Measurements from ENCODE around the gene CGAS. TPM values are rescaled to one million over a fixed set of nuclear protein-coding genes. Genes with fewer than 3 reads are reported as not detected.
A peak's percentile ranks its signal among the peaks of the same experiment; 100 is the strongest.

Gene CGAS
- total and polyA plus RNA-seq, 9 of the 15 experiments (the other 6 are each of a cell fraction or from before 2014, with no cell fraction given) = 0.01 to 0.32 (median 0.06) TPM; not detected in 2

DNA sequence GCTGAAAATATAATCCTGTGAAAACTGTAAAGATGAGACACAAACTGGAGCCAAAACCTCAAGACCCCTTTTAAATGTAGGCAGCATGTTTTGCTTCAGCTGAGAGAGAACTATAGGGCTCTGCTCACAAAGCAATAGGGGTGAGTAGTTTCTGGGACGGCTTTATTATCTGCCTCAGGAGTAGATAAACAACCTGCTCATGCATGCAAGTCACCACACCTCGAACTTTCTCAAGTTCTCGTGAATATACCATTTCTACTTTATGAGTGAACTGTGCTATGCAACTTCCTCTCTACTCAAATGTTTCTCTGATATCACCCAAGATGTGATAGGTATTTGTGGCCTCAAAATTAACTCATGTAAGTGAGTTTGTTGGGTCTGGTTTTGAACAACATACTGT, 74.9 kb downstream of the CGAS start:
- intact Hi-C loops (cut with micrococcal nuclease) = no loop called here
- Histone ChIP-seq H3K4me2 (ENCODE audit: insufficient read depth, low read length) (no peak overlapping the region), H4K20me1 (replicated peaks; ENCODE audit: control insufficient read depth, insufficient read depth, low read length) (no peaks in the 10 kb centered on the region), H3K9me1 (ENCODE audit: control insufficient read depth, insufficient read depth, low read length) (no peaks in the 10 kb centered on the region), H3K27ac (ENCODE audit: extremely low read depth, low read depth, low read length) (no peak overlapping the region), H3K4me3 (no peak overlapping the region), H3K9ac (ENCODE audit: insufficient read depth in 1 of 2, low read depth in 2 of 2, low read length in 2 of 2) (no peak overlapping the region), H3K79me2 (ENCODE audit: control insufficient read depth, insufficient read depth, low read length) (no peaks in the 10 kb centered on the region), H3K4me1 (replicated peaks in 1 of 2; ENCODE audit: control insufficient read depth in 2 of 2, insufficient read depth in 2 of 2, low read length in 2 of 2) (peaks cover 0 to 5% of the 10 kb centered on the region in 2 experiments; a peak in 1 of 5 replicates), H2AFZ (ENCODE audit: low read depth, low read length) (peak overlapping the region; percentile 62), H3K36me3 (ENCODE audit: control insufficient read depth, insufficient read depth, low read length) (no peaks in the 10 kb centered on the region), H3K9me3 (replicated peaks; ENCODE audit: control insufficient read depth, insufficient read depth, low read depth, low read length) (no peaks in the 10 kb centered on the region), H3K27me3 (ENCODE audit: control insufficient read depth in 2 of 2, insufficient read depth in 2 of 2, low read length in 2 of 2) (no peaks in the 10 kb centered on the region)
- TF ChIP-seq MEF2A (IDR thresholded peaks at IDR 0.05; ENCODE audit: control insufficient read depth, low read depth, low read length) (no peak), RBM14 (IDR thresholded peaks at IDR 0.05; ENCODE audit: borderline replicate concordance, insufficient read depth, low read depth, low read length) (no peak), SMARCA5 (IDR thresholded peaks at IDR 0.05) (no peak), DPF2 (IDR thresholded peaks at IDR 0.05) (no peak), HDAC2 (IDR thresholded peaks at IDR 0.05) (no peak)
- TF ChIP-seq, protein P1, sequence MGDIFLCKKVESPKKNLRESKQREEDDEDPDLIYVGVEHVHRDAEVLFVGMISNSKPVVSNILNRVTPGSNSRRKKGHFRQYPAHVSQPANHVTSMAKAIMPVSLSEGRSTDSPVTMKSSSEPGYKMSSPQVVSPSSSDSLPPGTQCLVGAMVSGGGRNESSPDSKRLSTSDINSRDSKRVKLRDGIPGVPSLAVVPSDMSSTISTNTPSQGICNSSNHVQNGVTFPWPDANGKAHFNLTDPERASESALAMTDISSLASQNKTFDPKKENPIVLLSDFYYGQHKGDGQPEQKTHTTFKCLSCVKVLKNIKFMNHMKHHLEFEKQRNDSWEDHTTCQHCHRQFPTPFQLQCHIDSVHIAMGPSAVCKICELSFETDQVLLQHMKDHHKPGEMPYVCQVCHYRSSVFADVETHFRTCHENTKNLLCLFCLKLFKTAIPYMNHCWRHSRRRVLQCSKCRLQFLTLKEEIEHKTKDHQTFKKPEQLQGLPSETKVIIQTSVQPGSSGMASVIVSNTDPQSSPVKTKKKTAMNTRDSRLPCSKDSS (IDR thresholded peaks at IDR 0.05; ENCODE audit: low read depth, partially characterized antibody) = no peak
- TF ChIP-seq, protein P2, sequence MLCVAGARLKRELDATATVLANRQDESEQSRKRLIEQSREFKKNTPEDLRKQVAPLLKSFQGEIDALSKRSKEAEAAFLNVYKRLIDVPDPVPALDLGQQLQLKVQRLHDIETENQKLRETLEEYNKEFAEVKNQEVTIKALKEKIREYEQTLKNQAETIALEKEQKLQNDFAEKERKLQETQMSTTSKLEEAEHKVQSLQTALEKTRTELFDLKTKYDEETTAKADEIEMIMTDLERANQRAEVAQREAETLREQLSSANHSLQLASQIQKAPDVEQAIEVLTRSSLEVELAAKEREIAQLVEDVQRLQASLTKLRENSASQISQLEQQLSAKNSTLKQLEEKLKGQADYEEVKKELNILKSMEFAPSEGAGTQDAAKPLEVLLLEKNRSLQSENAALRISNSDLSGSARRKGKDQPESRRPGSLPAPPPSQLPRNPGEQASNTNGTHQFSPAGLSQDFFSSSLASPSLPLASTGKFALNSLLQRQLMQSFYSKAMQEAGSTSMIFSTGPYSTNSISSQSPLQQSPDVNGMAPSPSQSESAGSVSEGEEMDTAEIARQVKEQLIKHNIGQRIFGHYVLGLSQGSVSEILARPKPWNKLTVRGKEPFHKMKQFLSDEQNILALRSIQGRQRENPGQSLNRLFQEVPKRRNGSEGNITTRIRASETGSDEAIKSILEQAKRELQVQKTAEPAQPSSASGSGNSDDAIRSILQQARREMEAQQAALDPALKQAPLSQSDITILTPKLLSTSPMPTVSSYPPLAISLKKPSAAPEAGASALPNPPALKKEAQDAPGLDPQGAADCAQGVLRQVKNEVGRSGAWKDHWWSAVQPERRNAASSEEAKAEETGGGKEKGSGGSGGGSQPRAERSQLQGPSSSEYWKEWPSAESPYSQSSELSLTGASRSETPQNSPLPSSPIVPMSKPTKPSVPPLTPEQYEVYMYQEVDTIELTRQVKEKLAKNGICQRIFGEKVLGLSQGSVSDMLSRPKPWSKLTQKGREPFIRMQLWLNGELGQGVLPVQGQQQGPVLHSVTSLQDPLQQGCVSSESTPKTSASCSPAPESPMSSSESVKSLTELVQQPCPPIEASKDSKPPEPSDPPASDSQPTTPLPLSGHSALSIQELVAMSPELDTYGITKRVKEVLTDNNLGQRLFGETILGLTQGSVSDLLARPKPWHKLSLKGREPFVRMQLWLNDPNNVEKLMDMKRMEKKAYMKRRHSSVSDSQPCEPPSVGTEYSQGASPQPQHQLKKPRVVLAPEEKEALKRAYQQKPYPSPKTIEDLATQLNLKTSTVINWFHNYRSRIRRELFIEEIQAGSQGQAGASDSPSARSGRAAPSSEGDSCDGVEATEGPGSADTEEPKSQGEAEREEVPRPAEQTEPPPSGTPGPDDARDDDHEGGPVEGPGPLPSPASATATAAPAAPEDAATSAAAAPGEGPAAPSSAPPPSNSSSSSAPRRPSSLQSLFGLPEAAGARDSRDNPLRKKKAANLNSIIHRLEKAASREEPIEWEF (CRISPR knock-in tag; IDR thresholded peaks at IDR 0.05) = no peak
- FAIRE-seq (no peak), DNase-seq (ENCODE audit: extremely low read depth in 1 of 4, low spot score in 3 of 4) (no peak), ATAC-seq (peak; percentile 72)
- in situ Hi-C loops (cut with MboI) = no loop called here
- ChIA-PET CTCF (ENCODE audit: low intra/inter-chr PET ratio) (no interaction called here), POLR2A (interaction anchor here (0.6 to 2.6 kb wide), 3 partner anchors 12 to 678 kb away, joined by 3 to 9 read pairs (median 3); partner anchors contain the start of gene MTO1)
- BruUV-seq (replicated peaks) = no TSS peak
- 0% methylated on average over 3 of the region's 3 CpGs for WGBS (ENCODE audit: insufficient coverage, low coverage, missing lambda C conversion rate)

Measured in K562 (cell line).